NCI-H1048 (cell line): ENCODE measurements around the gene MRPL27.

Experiments used
- DNase-seq: peaks from one replicate; lab custom pipeline; 2025; lab: John Stamatoyannopoulos, UW

Gene MRPL27

GRCh38 chr17:50386510-50386909 lies 13.5 kb upstream of the MRPL27 start:
- DNase-seq: no peak

DNA sequence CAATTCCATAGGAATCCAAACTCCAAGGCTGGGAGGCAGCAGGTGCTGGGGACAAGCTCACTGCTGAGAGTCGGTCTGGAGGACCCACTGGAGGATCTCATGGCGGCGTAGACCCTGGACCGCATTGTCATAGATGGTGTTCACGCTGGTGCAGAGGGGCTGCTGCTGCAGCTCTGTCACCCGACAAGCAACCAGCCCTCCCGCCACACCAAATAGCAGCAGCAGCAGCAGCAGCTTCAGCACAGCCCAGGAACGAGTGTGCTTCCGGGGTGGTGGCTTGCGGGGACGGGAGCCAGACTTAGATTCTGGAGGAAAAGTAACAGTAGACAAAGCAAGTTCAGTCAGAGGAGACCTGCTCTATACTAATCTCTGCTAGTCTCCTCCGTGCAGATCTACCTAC lies 9.9 kb upstream of the MRPL27 start:
- DNase-seq: no peak

DNA sequence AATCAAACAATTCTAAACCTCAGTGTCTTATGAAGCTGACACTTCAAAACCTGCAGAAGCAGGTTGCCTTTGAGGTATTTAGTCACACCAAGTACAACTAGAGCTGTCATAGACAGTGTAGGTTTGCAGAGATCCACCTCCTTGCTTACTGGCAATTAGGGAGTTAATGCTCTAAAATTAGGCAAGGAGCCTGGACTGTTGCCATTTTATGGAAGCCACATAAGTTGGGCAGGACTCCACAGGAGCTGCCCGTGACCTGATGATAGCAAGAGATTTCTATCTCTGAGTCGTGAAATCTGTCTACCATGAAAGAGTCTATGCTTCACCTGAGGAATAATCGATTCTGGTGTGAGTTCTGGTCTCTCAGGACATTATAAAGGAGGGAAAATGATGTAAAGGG lies 8.9 kb upstream of the MRPL27 start:
- DNase-seq: no peak

DNA sequence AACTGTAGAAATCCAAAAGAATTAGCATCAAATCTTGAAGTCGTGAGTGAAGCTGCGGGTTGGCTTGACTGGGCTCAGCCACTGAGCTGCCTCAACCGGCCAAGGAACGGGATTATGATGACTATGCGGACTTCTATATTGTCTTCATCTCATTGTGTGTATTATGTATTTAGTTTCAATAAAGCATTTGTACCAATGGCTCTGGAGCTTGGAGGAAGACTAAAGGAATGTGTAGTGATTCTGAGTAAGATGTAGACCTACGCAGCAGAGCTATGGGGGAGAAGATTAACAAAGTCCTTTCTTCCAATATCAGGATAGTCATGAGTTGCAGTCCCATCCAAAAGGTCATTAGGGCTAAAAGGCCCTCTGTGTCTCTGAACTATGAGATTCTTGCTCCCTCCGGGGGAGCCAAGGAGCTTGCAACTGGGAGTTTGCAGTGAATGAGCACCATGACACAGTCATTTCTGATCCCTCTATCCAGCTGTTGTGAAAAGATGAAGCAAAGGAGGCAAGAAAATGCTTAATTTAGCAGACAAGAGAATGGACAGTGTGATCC lies 8.4 kb upstream of the MRPL27 start:
- no peak for DNase-seq

DNA sequence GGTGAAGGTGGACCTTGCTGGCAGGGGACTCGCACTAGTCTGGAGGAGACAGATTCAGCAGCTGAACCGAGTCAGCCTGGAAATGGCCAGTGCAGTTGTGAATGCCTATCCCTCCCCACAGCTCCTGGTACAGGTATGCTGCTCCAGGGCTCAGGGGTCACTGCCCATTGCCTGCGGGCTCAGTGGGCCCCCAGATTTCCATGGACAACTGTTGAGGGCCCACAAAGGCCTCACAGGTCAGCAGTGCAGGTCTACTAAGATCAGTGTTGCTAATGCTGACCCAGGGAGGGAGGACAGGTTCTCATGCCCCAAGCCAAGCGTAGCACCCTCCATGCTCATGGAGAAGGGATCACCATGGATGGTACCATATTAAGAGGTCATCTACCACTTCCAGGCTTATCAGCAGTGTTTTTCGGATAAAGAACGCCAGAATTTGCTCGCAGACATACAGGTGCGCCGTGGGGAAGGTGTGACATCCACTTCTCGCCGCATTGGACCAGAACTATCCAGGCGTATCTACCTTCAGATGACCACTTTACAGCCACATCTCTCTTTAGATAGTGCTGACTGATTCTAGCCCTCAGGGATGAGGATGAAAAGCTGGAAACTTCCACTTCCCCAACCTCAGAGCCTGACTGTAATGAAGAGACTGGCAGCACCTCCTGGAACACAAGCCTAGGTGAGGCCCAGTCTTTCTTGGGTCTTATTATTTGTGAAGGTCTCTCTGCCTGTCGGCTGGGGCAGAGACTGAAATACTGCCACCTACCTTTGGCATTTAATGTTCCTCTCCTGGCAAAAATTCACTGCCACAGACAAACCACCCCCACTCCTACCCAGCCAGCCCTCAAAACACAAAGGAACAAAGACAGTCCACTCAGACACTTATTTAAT lies 7.6 kb upstream of the MRPL27 start:
- no peak for DNase-seq

GRCh38 chr17:50379351-50380132 lies 6.6 kb upstream of the MRPL27 start:
- no peak for DNase-seq

DNA sequence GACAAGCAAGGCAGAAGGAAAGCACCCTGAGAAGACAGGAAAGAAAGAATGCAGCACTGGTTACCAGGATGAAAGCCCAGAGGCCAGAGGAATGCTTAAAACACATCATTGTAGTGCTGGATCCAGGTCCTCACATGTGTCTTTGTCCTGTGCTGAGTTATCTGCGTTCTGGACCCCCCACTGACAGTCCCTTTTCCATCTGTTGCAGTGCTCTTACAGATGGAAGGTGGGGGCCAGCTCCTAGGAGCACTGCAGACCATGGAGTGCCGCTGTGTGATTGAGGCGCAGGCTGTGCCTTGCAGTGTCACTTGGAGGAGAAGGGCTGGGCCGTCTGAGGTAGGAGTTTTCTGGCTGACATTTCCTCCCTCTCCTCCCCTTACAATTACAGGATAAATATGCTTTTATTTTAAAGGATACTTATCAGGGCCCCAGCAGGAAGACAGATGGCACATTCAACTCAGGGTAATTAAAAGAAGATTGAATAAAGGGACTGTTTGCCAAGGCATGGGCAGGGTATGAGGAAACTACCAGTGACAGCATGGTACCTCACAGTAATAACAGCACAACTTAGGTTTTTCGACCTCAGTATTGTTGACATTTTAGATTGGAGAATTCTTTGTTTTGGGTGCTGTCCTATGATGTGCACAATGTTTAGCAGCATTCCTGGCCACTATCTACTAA lies 3.0 kb upstream of the MRPL27 start:
- no peak for DNase-seq

DNA sequence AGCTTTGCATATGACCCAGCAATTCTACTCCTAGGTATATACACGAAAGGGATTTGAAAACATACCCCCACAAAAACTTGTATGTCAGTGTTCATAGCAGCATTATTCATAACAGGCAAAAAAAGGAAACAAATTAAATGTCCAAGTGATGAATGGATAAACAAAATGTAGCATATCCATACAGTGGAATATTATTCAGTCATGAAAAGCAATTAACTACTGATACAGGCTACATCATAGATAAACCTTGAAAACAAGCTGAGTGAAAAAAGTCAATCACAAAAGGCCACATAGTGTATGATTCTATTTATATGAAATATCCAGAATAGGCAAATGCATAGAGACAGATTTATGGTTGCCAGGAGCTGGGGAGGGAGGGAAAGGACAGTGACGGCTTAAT lies 721 bp upstream of the MRPL27 start:
- DNase-seq: no peak

GRCh38 chr17:50372222-50372757 lies 694 bp downstream of the MRPL27 start:
- DNase-seq: no peak

DNA sequence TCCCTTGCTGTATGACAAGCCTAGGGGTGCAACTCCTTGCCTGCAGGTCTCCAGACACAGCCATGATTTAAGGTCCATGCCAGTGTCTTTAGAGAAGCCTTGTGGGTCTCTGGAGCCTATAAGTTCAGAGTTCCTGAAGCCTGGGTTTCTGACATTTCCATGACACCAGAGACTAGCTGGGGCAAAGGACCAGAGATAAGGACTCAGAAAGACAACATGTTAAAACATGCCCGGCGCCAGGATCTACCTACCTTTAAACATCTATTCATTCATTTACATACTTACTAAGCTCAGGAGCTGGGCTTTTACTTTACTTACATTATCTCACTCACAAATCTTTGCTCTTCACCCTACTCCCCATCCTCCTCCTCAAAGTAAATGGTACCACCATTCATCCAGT lies 1.5 kb downstream of the MRPL27 start:
- DNase-seq: no peak

DNA sequence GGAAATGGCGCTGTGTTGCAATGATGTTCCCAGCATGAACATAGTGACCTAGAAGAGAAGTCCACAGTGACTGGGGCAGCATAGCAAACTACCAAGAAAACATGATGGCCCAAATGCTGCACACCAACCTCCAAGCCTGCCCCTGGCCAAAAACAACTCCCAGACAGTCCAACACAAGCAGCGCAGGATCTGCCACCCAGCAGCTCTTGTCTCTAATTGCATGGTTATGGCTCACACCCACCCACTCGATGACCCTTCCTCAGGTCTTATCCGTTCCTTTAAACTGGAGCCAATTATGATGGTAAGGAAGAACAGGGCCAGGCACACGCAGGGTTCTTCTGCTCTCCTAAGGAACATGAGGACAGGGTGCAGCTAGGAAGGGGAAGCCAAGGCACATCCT lies 2.9 kb downstream of the MRPL27 start:
- DNase-seq: no peak

- DNase-seq: no peak
Measured at GRCh38 chr17:50367401-50367800, 5.6 kb downstream of the MRPL27 start.

- DNase-seq: no peak
Measured at GRCh38 chr17:50365649-50366393, 7.2 kb downstream of the MRPL27 start.

DNA sequence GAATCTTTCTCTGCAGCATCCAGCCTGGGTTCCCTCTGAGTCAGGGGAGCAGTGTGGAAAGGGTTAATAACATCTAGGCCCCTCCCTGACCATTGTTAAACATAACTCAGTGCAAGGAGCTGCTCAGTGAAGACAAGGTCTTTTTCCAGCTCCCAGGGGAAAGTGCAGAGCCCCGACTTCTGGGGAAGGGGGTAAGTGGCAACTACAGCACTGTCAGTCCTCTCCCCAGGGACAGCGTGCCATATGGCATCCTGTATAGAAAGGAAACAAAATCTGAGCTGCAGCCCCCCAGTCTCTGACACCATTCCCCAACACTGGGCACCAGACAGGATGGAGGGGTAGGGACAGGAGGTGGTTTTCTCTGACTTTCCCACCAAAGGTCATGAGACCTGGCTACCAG lies 7.8 kb downstream of the MRPL27 start:
- DNase-seq: no peak

- DNase-seq: no peak
Measured at GRCh38 chr17:50364715-50365114, 8.3 kb downstream of the MRPL27 start.

GRCh38 chr17:50364061-50364458 lies 8.9 kb downstream of the MRPL27 start:
- no peak for DNase-seq

GRCh38 chr17:50363217-50364060 lies 9.5 kb downstream of the MRPL27 start:
- DNase-seq: no peak

DNA sequence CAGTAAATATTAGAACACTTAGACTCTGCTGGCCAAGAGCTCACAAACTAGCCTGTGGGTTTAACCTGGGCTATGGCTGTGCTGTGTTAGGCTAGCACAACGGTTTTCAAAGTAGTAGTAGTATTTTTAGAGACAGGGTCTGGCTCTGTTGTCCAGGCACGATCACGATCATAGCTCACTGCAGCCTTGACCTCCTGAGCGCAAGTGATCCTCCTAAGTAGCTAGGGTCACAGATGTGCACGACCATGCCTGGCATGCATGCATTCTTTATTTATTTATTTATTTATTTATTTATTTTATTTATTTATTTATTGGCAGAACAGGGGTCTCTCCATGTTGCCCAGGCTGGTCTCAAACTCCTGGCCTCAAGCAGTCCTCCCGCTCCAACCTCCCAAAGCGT lies 10.3 kb downstream of the MRPL27 start:
- DNase-seq: no peak

DNA sequence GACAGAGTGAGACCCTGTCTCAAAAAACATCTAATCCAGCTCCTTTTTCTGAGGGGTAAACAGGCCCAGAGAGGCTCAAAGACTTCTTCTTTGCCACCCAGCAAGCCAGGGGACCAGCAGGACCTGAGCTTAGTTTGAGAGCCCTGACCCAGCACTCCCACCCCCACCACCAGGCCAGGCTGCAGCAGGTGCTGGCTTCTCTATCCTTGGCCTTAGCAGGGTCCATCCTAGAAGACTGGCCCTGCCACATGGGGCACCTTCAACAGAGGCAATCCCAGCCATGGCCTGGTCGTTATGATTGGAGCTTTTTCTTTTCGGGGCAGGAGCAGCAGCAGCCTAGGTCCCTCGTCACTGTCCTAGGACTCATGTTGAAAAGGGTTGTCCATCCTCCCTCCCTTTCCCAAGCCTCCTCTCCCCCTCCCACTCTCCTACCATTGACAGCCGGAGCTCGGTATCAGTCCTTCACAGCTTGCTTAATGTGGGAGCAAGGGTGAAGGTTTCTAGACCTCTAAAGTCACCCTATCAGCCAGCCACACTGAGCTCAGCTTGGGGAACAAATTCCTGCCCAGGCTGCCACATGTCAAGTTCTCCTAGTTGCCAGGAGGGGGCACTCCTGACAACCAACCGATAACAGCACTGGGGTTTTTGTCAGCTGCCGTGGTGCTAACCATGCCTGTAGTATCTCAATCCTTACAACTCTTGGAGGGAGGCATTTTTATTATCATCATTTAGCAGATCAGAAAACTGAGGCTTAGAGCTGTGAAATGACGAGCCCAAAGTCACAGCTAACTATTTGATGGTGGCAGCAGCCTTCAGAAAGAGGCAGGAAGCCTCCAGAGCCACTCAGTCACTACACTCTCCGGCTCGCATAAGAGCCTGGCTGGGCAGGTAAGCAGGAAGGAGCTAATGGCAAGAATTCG lies 11.2 kb downstream of the MRPL27 start:
- no peak for DNase-seq
